ENCODE data around the gene TRAIP. TPM values are rescaled to one million over a fixed set of nuclear protein-coding genes. Genes with fewer than 3 reads are reported as not detected.
A peak's percentile ranks its signal among the peaks of the same experiment; 100 is the strongest.

Gene TRAIP
- total RNA-seq, 1 donor from 2014 or later, result 38.1 TPM

DNA sequence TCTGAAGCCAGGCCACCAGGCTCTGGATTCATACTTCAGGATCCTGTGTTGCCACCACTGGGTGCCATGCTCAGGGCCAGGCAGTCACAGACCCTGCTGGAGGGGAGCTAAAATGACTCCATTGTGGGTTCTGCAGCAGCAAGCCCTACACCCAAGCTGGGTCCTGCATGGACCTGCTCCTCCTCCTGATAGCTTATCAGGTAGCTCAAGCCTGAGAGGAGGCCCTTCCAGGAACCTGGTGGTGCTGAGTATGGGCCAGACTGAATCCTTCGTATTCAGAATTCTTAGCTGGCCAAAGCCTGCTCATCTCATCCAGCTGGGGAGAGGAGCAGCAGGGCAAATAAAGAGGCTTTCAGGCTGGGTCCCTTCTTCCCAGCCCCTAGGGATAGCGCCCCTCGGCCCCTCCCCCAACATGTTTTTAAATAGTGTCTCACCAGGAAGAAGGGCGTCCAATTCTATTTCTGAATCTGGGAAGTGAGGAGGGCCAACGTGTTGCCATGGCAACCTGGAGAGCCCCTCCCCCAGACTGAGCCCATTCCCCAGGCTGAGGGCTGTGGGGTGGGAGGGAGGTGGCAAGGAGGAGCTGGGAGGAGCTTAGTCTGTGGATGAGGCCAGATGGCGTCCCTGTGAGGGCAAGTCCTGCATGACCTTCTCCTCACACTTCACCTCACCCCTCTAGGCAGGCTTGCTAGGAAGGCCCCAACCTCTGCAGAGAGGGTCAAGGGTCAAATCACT lies 24.4 kb upstream of the TRAIP start:
- Mint-ChIP-seq H3K4me1 (peaks cover 32% of the 10 kb centered on the region), H3K27ac (ENCODE audit: unreplicated experiment) (peak overlapping the region; percentile 86), H3K27me3 (ENCODE audit: low read depth) (no peaks in the 10 kb centered on the region), H3K36me3 (ENCODE audit: low read depth) (no peaks in the 10 kb centered on the region), H3K9me3 (no peaks in the 10 kb centered on the region), H3K4me3 (peak overlapping the region; percentile 38)
- no peak for TF ChIP-seq CTCF (conservative IDR thresholded peaks at IDR 0.05)
- DNase-seq (ENCODE audit: low read depth, low spot score), result peak; percentile 76

- TF ChIP-seq CTCF (conservative IDR thresholded peaks at IDR 0.05), result no peak
- Mint-ChIP-seq H3K36me3 (ENCODE audit: low read depth) (no peaks in the 10 kb centered on the region), H3K27ac (ENCODE audit: unreplicated experiment) (peak overlapping the region; percentile 88), H3K4me1 (peaks cover 32% of the 10 kb centered on the region), H3K9me3 (no peaks in the 10 kb centered on the region), H3K4me3 (peak overlapping the region; percentile 59), H3K27me3 (ENCODE audit: low read depth) (no peaks in the 10 kb centered on the region)
- DNase-seq (ENCODE audit: low read depth, low spot score), result no peak
Observed at GRCh38 chr3:49879721-49880120, 23.4 kb upstream of the TRAIP start.

DNA sequence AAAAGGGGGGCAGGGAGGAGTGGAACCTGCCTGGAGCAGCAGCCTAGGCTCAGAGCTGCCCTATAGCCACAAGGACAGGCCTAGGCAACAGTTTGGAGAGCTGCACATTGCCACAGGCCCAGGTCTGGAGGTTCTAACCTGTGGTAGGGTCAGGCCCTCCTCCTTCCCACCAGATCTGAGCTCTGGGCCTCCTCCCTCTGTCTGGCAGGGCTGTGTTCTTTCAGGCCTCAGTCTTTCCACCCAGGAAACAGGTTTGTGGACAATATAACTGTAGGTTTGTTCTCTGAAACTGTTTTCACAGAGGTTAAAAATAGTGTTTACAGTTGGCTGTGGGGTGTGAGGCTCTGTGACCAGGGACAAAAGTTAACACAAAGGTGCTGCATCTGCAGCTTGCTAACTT lies 22.3 kb upstream of the TRAIP start:
- Mint-ChIP-seq H3K4me3 (no peak overlapping the region), H3K36me3 (ENCODE audit: low read depth) (no peaks in the 10 kb centered on the region), H3K4me1 (peaks cover 32% of the 10 kb centered on the region), H3K27me3 (ENCODE audit: low read depth) (no peaks in the 10 kb centered on the region), H3K27ac (ENCODE audit: unreplicated experiment) (no peak overlapping the region), H3K9me3 (no peaks in the 10 kb centered on the region)
- TF ChIP-seq CTCF (conservative IDR thresholded peaks at IDR 0.05), result no peak
- DNase-seq (ENCODE audit: low read depth, low spot score), result no peak

- DNase-seq (ENCODE audit: low read depth, low spot score), result no peak
- TF ChIP-seq CTCF (conservative IDR thresholded peaks at IDR 0.05), result no peak
- Mint-ChIP-seq H3K36me3 (ENCODE audit: low read depth) (no peaks in the 10 kb centered on the region), H3K27ac (ENCODE audit: unreplicated experiment) (no peak overlapping the region), H3K4me1 (peaks cover 37% of the 10 kb centered on the region), H3K4me3 (no peak overlapping the region), H3K27me3 (ENCODE audit: low read depth) (no peaks in the 10 kb centered on the region), H3K9me3 (no peaks in the 10 kb centered on the region)
Observed at GRCh38 chr3:49877716-49878115, 21.4 kb upstream of the TRAIP start.

GRCh38 chr3:49876567-49876966 lies 20.2 kb upstream of the TRAIP start:
- H3K36me3 Mint-ChIP-seq (ENCODE audit: low read depth), result no peaks in the 10 kb centered on the region
- no peak overlapping the region for H3K27ac Mint-ChIP-seq (ENCODE audit: unreplicated experiment)
- no peaks in the 10 kb centered on the region for H3K9me3 Mint-ChIP-seq
- TF ChIP-seq CTCF (conservative IDR thresholded peaks at IDR 0.05), result no peak
- no peak overlapping the region for H3K4me3 Mint-ChIP-seq
- H3K4me1 Mint-ChIP-seq, result peaks cover 36% of the 10 kb centered on the region
- DNase-seq (ENCODE audit: low read depth, low spot score), result no peak
- no peaks in the 10 kb centered on the region for H3K27me3 Mint-ChIP-seq (ENCODE audit: low read depth)

Data from neural crest cell (in vitro differentiated cells).